ENCODE results near the gene RNF14. TPM values are rescaled to one million over a fixed set of nuclear protein-coding genes. Genes with fewer than 3 reads are reported as not detected.

The RNF14 gene
- total RNA-seq, 1 donor from 2014 or later, result 37.8 TPM

- DNase-seq (ENCODE audit: extremely low spot score in 2 of 2), result no peak
Observed at GRCh38 chr5:141941779-141942178, 27.1 kb upstream of the RNF14 start.

GRCh38 chr5:141942185-141942857 lies 26.6 kb upstream of the RNF14 start:
- Histone ChIP-seq H3K9me3 (no peaks in the 10 kb centered on the region), H3K4me3 (no peak overlapping the region), H3K4me1 (peaks cover 35% of the 10 kb centered on the region), H3K36me3 (peaks cover 0 to 15% of the 10 kb centered on the region in 2 donors), H3K27me3 (no peaks in the 10 kb centered on the region), H3K27ac (peak overlapping the region; percentile 14)
- intact Hi-C loops (cut with DNase I), result no loop called here
- DNase-seq (ENCODE audit: extremely low spot score in 2 of 2), result no peak
- TF ChIP-seq POLR2AphosphoS5 (IDR thresholded peaks at IDR 0.05; ENCODE audit: insufficient read depth in 1 of 2, low read depth in 1 of 2) (no peak), POLR2A (IDR thresholded peaks at IDR 0.05) (no peak), CTCF (IDR thresholded peaks at IDR 0.05) (no peak)

More at GRCh38 chr5:141941779-141942178, 27.1 kb upstream of the RNF14 start:
- no peaks in the 10 kb centered on the region for H3K9me3 ChIP-seq
- H3K36me3 ChIP-seq, result peaks cover 0 to 20% of the 10 kb centered on the region in 2 donors
- TF ChIP-seq POLR2A (IDR thresholded peaks at IDR 0.05) (no peak), CTCF (IDR thresholded peaks at IDR 0.05) (no peak), POLR2AphosphoS5 (IDR thresholded peaks at IDR 0.05; ENCODE audit: insufficient read depth in 1 of 2, low read depth in 1 of 2) (no peak)
- H3K27ac ChIP-seq, result peak overlapping the region; percentile 14
- no peaks in the 10 kb centered on the region for H3K27me3 ChIP-seq
- peaks cover 35% of the 10 kb centered on the region for H3K4me1 ChIP-seq
- intact Hi-C loops (cut with DNase I), result no loop called here
- H3K4me3 ChIP-seq, result no peak overlapping the region

GRCh38 chr5:141944076-141944475 lies 24.8 kb upstream of the RNF14 start:
- Histone ChIP-seq H3K4me3 (no peak overlapping the region), H3K27me3 (no peaks in the 10 kb centered on the region), H3K9me3 (no peaks in the 10 kb centered on the region), H3K27ac (no peak overlapping the region), H3K36me3 (peaks cover 0 to 1% of the 10 kb centered on the region in 2 donors), H3K4me1 (peaks cover 35% of the 10 kb centered on the region)
- TF ChIP-seq POLR2AphosphoS5 (IDR thresholded peaks at IDR 0.05; ENCODE audit: insufficient read depth in 1 of 2, low read depth in 1 of 2) (no peak), POLR2A (IDR thresholded peaks at IDR 0.05) (no peak), CTCF (IDR thresholded peaks at IDR 0.05) (no peak)
- no peak for DNase-seq (ENCODE audit: extremely low spot score in 2 of 2)
- intact Hi-C loops (cut with DNase I), result no loop called here

GRCh38 chr5:141945511-141946051 lies 23.3 kb upstream of the RNF14 start:
- Histone ChIP-seq H3K4me1 (peaks cover 35% of the 10 kb centered on the region), H3K27me3 (no peaks in the 10 kb centered on the region), H3K9me3 (no peaks in the 10 kb centered on the region), H3K27ac (no peak overlapping the region), H3K36me3 (no peaks in the 10 kb centered on the region), H3K4me3 (no peak overlapping the region)
- intact Hi-C loops (cut with DNase I), result no loop called here
- no peak for DNase-seq (ENCODE audit: extremely low spot score in 2 of 2)
- no peak for TF ChIP-seq POLR2AphosphoS5 (IDR thresholded peaks at IDR 0.05; ENCODE audit: insufficient read depth in 1 of 2, low read depth in 1 of 2)
- no peak for TF ChIP-seq CTCF (IDR thresholded peaks at IDR 0.05)
- TF ChIP-seq POLR2A (IDR thresholded peaks at IDR 0.05), result no peak

GRCh38 chr5:141947316-141947715 lies 21.6 kb upstream of the RNF14 start:
- TF ChIP-seq CTCF (IDR thresholded peaks at IDR 0.05), result no peak
- no peak for DNase-seq (ENCODE audit: extremely low spot score in 2 of 2)
- intact Hi-C loops (cut with DNase I), result no loop called here
- Histone ChIP-seq H3K4me1 (peaks cover 21% of the 10 kb centered on the region), H3K9me3 (no peaks in the 10 kb centered on the region), H3K4me3 (no peak overlapping the region), H3K27ac (no peak overlapping the region), H3K27me3 (no peaks in the 10 kb centered on the region), H3K36me3 (no peaks in the 10 kb centered on the region)
